ENCODE measurements around the gene GDPD4. TPM values are rescaled to one million over a fixed set of nuclear protein-coding genes. Genes with fewer than 3 reads are reported as not detected.

GDPD4 gene
- polyA plus RNA-seq, 1 experiment: not detected

DNA sequence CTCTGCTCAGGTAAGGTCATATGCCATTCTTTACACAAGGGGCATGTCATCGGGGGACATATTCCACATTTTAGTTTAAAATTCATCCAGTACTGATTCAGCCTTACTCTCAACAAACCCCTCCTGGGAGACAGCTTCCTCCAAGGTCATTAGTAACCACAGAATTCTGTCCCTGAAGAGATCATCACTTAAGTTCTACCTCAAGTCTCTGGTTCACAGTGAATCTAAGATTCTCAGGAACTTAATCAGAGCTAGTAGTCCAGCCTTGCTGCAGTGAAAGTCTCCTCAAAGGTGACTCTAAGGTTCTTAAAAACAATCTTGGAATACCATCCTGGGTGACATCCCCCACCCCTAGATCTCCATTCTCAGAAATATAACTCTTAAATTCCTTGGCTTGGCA, 18.9 kb upstream of the GDPD4 start:
- Histone ChIP-seq H3K9me3 (ENCODE audit: control insufficient read depth, insufficient read depth, low read length) (no peaks in the 10 kb centered on the region), H3K27me3 (ENCODE audit: control insufficient read depth, insufficient read depth, low read length) (no peaks in the 10 kb centered on the region), H3K27ac (ENCODE audit: low read depth, low read length) (no peak overlapping the region), H3K4me3 (ENCODE audit: low read depth, low read length) (no peak overlapping the region)
- no peak for DNase-seq (ENCODE audit: low read depth, low spot score)
- POLR2A ChIA-PET: no interaction called here
- TF ChIP-seq, protein P1, sequence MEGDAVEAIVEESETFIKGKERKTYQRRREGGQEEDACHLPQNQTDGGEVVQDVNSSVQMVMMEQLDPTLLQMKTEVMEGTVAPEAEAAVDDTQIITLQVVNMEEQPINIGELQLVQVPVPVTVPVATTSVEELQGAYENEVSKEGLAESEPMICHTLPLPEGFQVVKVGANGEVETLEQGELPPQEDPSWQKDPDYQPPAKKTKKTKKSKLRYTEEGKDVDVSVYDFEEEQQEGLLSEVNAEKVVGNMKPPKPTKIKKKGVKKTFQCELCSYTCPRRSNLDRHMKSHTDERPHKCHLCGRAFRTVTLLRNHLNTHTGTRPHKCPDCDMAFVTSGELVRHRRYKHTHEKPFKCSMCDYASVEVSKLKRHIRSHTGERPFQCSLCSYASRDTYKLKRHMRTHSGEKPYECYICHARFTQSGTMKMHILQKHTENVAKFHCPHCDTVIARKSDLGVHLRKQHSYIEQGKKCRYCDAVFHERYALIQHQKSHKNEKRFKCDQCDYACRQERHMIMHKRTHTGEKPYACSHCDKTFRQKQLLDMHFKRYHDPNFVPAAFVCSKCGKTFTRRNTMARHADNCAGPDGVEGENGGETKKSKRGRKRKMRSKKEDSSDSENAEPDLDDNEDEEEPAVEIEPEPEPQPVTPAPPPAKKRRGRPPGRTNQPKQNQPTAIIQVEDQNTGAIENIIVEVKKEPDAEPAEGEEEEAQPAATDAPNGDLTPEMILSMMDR (IDR thresholded peaks at IDR 0.05; ENCODE audit: low read depth, low read length): no peak
- CTCF ChIA-PET: interaction anchor here (0.5 kb wide), 1 partner anchor 280 kb away, joined by 3 read pairs; no protein-coding TSS in a partner anchor

DNA sequence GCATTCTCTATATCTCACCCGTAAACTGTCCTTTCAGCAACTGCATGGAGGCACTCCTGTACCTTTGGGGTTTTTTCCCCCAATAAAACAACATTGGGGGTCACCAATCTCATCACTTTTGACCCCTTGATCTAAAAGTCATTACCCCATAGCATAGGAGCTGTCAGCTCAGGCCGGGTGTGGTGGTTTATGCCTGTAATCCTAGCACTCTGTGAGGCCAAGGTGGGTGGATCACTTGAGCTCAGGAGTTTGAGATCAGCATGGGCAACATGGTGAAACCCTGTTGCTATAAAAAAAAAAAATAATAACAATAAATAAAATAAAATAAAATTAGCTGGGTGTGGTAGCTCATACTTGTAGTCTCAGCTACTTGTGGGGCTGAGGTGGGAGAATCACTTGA, 17.1 kb upstream of the GDPD4 start:
- no peaks in the 10 kb centered on the region for H3K9me3 ChIP-seq (ENCODE audit: control insufficient read depth, insufficient read depth, low read length)
- no peak overlapping the region for H3K27ac ChIP-seq (ENCODE audit: low read depth, low read length)
- no peak for DNase-seq (ENCODE audit: low read depth, low spot score)
- ChIA-PET POLR2A (no interaction called here), CTCF (interaction anchor here (1.1 kb wide), 1 partner anchor 11 kb away, joined by 3 read pairs; no protein-coding TSS in a partner anchor)
- TF ChIP-seq, protein P1 (IDR thresholded peaks at IDR 0.05; ENCODE audit: low read depth, low read length): no peak
- no peak overlapping the region for H3K4me3 ChIP-seq (ENCODE audit: low read depth, low read length)
- H3K27me3 ChIP-seq (ENCODE audit: control insufficient read depth, insufficient read depth, low read length): no peaks in the 10 kb centered on the region

DNA sequence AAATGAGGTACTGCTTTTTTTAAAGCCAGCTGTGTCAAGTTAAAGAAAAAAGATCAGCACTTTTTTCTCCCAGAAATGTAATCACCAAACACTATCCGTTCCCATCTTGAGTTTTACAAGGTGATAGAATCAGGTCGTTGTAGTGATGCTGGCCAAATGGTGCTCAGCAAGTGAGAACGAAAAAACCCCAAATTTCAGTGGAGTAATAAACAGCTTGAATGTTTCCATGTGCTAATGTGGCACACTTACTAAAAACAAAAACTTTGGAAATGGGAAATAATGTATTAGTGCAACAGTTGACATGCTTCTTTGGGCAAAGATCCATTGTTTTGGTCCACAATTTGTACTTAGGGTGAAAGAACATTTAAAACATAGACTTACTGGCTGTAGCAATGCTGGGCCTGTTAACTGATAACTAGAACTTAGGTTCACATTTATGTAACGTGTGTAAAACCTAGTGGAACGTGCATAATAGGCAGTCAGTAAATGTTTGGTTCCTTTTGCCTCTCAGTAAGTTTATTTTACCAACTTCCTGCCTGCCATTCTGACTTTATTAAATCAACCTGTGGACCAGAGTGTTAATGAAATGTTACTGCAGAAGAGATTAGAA, 15.4 kb upstream of the GDPD4 start:
- no peak for DNase-seq (ENCODE audit: low read depth, low spot score)
- Histone ChIP-seq H3K4me3 (ENCODE audit: low read depth, low read length) (no peak overlapping the region), H3K27ac (ENCODE audit: low read depth, low read length) (no peak overlapping the region), H3K9me3 (ENCODE audit: control insufficient read depth, insufficient read depth, low read length) (no peaks in the 10 kb centered on the region; the same call in 1 of the 2 replicates), H3K27me3 (ENCODE audit: control insufficient read depth, insufficient read depth, low read length) (no peaks in the 10 kb centered on the region)
- TF ChIP-seq, protein P1 (IDR thresholded peaks at IDR 0.05; ENCODE audit: low read depth, low read length): no peak
- CTCF ChIA-PET: no interaction called here
- POLR2A ChIA-PET: no interaction called here

DNA sequence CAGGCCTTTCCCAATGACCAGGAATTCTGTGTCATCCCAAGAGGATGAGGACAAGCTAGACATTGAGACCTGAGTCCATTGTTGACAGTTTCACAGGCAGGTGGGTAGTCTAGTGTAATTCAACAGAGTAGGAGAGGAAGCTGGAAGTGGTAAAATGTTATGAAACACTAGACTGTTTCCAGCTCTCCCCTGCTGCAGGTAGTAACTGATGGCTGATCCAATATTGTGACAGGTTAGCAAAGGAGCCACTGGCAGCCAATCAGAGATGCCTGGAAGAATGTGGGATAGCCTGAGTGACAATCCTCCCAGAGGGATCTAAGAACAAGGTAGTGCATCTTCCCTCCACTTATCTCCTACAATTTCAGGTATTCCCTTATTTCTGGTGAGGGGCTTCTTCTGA, 10.6 kb upstream of the GDPD4 start:
- CTCF ChIA-PET: no interaction called here
- no peak overlapping the region for H3K27ac ChIP-seq (ENCODE audit: low read depth, low read length)
- POLR2A ChIA-PET: no interaction called here

DNA sequence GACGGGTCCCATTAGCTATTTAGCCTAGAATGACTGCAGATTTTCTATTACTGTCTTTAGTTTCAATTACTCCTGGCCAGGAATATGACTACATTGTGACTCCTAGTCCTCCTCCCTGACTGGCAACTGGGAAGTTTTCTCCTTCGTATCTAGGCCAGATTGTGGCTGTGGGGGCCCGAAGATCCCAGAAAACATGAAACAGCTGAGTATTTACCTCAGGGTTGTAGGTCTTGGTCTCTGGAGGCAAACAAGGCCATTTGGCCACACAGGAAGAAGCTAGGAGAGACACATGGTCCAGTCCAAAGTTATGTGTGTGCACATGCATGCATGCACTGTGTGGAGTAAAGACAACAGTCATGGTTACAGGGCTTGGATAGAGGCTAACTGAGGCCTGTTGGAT, 10.2 kb upstream of the GDPD4 start:
- POLR2A ChIA-PET: no interaction called here

More for the DNA sequence above, 10.6 kb upstream of the GDPD4 start:
- DNase-seq (ENCODE audit: low read depth, low spot score): no peak
- Histone ChIP-seq H3K27me3 (ENCODE audit: control insufficient read depth, insufficient read depth, low read length) (no peaks in the 10 kb centered on the region), H3K4me3 (ENCODE audit: low read depth, low read length) (no peak overlapping the region), H3K9me3 (ENCODE audit: control insufficient read depth, insufficient read depth, low read length) (no peaks in the 10 kb centered on the region; the same call in 1 of the 2 replicates)
- TF ChIP-seq, protein P1 (IDR thresholded peaks at IDR 0.05; ENCODE audit: low read depth, low read length): no peak

More for the DNA sequence above, 10.2 kb upstream of the GDPD4 start:
- Histone ChIP-seq H3K27me3 (ENCODE audit: control insufficient read depth, insufficient read depth, low read length) (no peaks in the 10 kb centered on the region), H3K4me3 (ENCODE audit: low read depth, low read length) (no peak overlapping the region), H3K9me3 (ENCODE audit: control insufficient read depth, insufficient read depth, low read length) (no peaks in the 10 kb centered on the region; the same call in 1 of the 2 replicates), H3K27ac (ENCODE audit: low read depth, low read length) (no peak overlapping the region)
- CTCF ChIA-PET: no interaction called here
- DNase-seq (ENCODE audit: low read depth, low spot score): no peak
- TF ChIP-seq, protein P1 (IDR thresholded peaks at IDR 0.05; ENCODE audit: low read depth, low read length): no peak

Data from AG04450 (cell line).